Tibial artery (tissue), 4 donors: ENCODE data around the gene DSN1.
A peak's percentile ranks its signal among the peaks of the same experiment; 100 is the strongest.

Source experiments
- DNase-seq, 2 donors: peaks; one replicate each; pipeline ENCODE4 v3.0.0-alpha.2; 2019
- H3K27ac ChIP-seq, 2 donors: fragments of 200-600 bp; sonication (generic) in 1 of 2; 1 replicate in 1 of 2; 2 replicates in 1 of 2; pipeline ENCODE4 v1.5.1; 2018 to 2019; ENCODE audit warnings: mild to moderate bottlenecking in 1 of 2
- H3K27me3 ChIP-seq, 2 donors: fragments of 200-600 bp; sonication (generic) in 1 of 2; one replicate each; pipeline versions ENCODE4 v1.5.1 to v1.6.0; 2016 to 2019
- H3K36me3 ChIP-seq, 3 donors: fragments of 200-600 bp; sonication (generic) in 2 of 3; one replicate each; pipeline ENCODE4 v1.5.1; 2016 to 2019; ENCODE audit warnings: mild to moderate bottlenecking in 2 of 3
- H3K4me1 ChIP-seq, 4 donors: fragments of 200-600 bp; sonication (generic) in 2 of 4; 1 replicate in 3 of 4; 2 replicates in 1 of 4; pipeline ENCODE4 v1.5.1; 2016 to 2019
- H3K4me3 ChIP-seq, 2 donors: fragments of 200-600 bp; sonication (generic) in 1 of 2; 1 replicate in 1 of 2; 2 replicates in 1 of 2; pipeline ENCODE4 v1.5.1; 2018 to 2019; ENCODE audit warnings: mild to moderate bottlenecking in 2 of 2
- H3K9me3 ChIP-seq, 3 donors: fragments of 200-600 bp; sonication (generic) in 1 of 3; one replicate each; pipeline ENCODE4 v1.5.1; 2016 to 2019
- intact Hi-C: fragments of 100-400 bp; cut with DNase I; formaldehyde crosslinking; loops from one replicate; pipeline ENCODE4 v1.15.0; 2023; ENCODE audit warnings: low total_unique reads
- TF ChIP-seq, protein P1 (sequence below), 2 experiments: fragments of 200-600 bp in 1 of 2; fragments of 450-650 bp in 1 of 2; IDR thresholded peaks; one replicate each; pipeline ENCODE4 v1.5.1; 2017 to 2019; ENCODE audit warnings: antibody characterized with exemption in 2 of 2, mild to moderate bottlenecking in 1 of 2, moderate library complexity in 1 of 2

Gene DSN1

DNA sequence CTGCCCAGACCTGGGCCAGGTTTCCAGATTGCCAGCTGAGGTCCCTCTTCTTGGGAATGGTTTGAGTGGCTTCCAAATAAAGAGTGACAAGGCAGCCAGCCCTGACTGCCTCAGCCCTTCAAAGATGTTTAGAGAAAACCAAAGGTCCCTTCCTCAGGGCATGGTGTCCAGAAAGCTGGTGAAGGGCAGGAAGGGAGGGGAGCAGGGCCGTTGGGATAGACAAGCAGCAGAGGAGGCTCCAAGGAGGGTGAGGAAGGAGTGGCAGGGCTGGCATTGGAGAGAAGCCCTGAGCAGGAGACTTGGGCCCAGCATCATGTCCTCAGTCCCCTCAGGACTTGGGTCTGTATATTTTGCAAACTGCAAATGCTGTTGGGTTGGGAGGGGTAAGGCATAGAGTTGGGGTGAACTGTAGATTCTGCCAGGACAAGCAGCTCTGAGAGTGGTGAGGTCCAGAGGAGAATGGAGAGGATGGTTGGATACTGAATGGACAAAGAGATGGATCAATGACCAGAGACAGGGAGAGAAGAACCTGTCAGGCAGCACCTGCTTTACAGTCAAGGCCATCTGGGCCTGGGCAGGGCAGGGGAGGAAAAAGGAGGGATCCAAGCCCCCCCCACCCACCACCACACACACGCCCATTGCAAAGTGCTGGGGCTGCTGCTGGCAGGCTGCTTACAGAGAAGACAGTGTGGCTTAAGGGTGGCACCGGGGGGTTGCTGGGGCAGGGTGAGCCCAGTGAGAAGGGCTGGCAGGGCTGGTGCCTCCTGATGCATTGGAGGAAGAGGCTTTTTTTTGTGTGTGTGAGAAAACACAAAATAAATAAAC, 5.5 kb upstream of the DSN1 start:
- intact Hi-C loops, result no loop called here
- Histone ChIP-seq H3K4me3 (no peak overlapping the region), H3K27ac (no peak overlapping the region), H3K36me3 (peaks cover 7 to 25% (median 19%) of the 10 kb centered on the region in 3 donors), H3K9me3 (no peaks in the 10 kb centered on the region), H3K4me1 (peaks cover 0 to 10% (median 8%) of the 10 kb centered on the region in 4 donors), H3K27me3 (no peaks in the 10 kb centered on the region)
- TF ChIP-seq, protein P1, sequence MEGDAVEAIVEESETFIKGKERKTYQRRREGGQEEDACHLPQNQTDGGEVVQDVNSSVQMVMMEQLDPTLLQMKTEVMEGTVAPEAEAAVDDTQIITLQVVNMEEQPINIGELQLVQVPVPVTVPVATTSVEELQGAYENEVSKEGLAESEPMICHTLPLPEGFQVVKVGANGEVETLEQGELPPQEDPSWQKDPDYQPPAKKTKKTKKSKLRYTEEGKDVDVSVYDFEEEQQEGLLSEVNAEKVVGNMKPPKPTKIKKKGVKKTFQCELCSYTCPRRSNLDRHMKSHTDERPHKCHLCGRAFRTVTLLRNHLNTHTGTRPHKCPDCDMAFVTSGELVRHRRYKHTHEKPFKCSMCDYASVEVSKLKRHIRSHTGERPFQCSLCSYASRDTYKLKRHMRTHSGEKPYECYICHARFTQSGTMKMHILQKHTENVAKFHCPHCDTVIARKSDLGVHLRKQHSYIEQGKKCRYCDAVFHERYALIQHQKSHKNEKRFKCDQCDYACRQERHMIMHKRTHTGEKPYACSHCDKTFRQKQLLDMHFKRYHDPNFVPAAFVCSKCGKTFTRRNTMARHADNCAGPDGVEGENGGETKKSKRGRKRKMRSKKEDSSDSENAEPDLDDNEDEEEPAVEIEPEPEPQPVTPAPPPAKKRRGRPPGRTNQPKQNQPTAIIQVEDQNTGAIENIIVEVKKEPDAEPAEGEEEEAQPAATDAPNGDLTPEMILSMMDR (IDR thresholded peaks at IDR 0.05), result no peak
- DNase-seq, result no peak

DNA sequence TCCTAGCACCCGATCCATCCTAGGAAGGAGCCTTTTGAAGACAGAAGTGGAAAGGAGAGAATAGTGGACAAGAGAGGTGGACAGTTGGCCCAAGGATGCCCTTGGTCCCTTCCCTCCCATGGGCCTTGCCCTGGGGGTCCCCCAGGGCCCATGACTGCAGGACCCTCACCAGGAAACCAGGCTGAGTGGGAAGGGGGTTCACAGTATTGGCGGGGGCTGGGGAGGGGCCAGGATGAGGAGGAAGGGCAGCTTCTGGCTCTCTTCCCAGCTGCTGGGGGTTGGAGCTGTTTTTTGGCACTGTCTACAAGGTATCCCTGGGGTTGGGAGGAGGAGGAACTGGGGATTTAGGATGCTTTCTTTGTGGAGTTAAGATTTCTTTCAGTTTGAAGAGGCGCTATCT, 4.0 kb upstream of the DSN1 start:
- H3K9me3 ChIP-seq, result no peaks in the 10 kb centered on the region
- TF ChIP-seq, protein P1 (IDR thresholded peaks at IDR 0.05), result no peak
- intact Hi-C loops, result no loop called here
- H3K27me3 ChIP-seq, result no peaks in the 10 kb centered on the region
- H3K4me3 ChIP-seq, result no peak overlapping the region
- DNase-seq, result no peak
- H3K36me3 ChIP-seq, result peaks cover 0 to 15% (median 6%) of the 10 kb centered on the region in 3 donors
- peaks cover 0 to 19% (median 12%) of the 10 kb centered on the region in 4 donors for H3K4me1 ChIP-seq
- no peak overlapping the region for H3K27ac ChIP-seq

DNA sequence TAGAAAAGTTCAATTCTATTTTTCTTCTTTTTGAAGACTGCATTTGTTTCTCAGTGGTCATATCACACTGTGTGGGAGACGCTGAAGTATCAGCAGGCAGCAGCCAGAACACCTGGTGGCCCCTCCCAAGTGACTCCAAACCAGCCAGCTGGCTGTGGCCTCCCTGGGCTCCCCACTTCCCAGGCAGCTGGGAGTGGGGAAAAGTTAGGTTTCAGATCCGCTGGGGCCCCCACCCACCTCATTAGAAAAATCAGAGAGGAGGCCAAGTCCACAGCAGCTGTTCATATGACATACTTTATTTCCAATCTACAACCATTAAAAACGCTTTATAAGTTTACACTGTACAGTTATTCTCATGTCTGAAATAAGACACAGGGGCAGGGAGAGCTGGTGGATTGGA, 3.6 kb upstream of the DSN1 start:
- intact Hi-C loops, result no loop called here
- H3K4me3 ChIP-seq, result no peak overlapping the region
- peaks cover 0 to 21% (median 13%) of the 10 kb centered on the region in 4 donors for H3K4me1 ChIP-seq
- TF ChIP-seq, protein P1 (IDR thresholded peaks at IDR 0.05), result no peak
- no peak overlapping the region for H3K27ac ChIP-seq
- no peaks in the 10 kb centered on the region for H3K27me3 ChIP-seq
- H3K9me3 ChIP-seq, result no peaks in the 10 kb centered on the region
- peaks cover 0 to 12% (median 2%) of the 10 kb centered on the region in 3 donors for H3K36me3 ChIP-seq
- no peak for DNase-seq

DNA sequence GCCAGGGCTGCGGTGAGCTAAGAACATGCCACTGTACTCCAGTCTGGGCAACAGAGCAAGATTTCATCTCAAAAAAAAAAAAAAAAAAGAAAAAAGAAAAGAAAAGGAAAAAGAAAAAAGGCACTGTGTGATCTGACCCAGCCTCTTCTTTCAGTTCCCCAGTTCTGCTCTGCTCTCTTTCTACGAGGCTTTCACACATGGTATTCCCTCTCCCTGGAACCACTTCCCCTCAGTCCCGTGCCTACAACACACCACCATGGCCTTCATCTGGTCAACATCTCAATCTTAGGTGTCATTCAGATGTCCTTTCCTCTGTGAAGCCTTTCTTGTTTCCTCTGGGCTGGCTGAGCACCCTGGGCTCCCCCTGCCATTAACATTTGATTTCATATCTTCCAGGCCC, 2.3 kb upstream of the DSN1 start:
- intact Hi-C loops, result no loop called here
- Histone ChIP-seq H3K27ac (peak overlapping the region; percentile 95 to 97), H3K27me3 (no peaks in the 10 kb centered on the region), H3K36me3 (peaks cover 0 to 12% (median 0%) of the 10 kb centered on the region in 3 donors), H3K9me3 (no peaks in the 10 kb centered on the region), H3K4me1 (peaks cover 0 to 21% (median 13%) of the 10 kb centered on the region in 4 donors), H3K4me3 (no peak overlapping the region)
- TF ChIP-seq, protein P1 (IDR thresholded peaks at IDR 0.05), result no peak
- DNase-seq, result no peak

DNA sequence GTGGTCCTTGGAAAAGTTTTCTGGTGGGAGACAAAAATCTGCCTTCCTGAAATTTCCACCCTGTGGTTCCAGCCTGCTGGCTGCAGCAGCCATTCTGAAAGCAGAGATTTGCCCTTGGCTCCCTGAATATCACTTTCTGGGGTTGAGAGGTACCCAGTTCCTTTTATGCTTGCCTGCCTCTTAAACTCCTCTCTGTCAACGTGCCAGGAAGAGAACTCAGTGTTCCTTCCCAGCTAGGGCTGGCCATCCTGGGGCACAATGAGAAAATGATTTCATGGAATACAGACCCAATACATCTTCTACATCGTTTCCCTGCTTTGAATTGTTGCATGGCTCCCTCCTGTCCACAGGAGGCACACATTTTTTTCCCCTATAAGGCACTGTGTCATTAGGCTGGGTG, 1.6 kb upstream of the DSN1 start:
- Histone ChIP-seq H3K4me1 (peaks cover 0 to 21% (median 13%) of the 10 kb centered on the region in 4 donors), H3K27ac (peak overlapping the region; percentile 95 to 97), H3K36me3 (peaks cover 0 to 12% (median 0%) of the 10 kb centered on the region in 3 donors), H3K9me3 (no peaks in the 10 kb centered on the region), H3K27me3 (no peaks in the 10 kb centered on the region), H3K4me3 (no peak overlapping the region)
- TF ChIP-seq, protein P1 (IDR thresholded peaks at IDR 0.05), result no peak
- no peak for DNase-seq
- intact Hi-C loops, result no loop called here
